Stimulated activated effector memory CD8-positive, alpha-beta T cell treated with anti-CD3 and anti-CD28 coated beads, Interleukin-12 subunit alpha, Interleukin-12 subunit beta, amount 100 ng/mL, for 72 hours (primary cell): Measurements from ENCODE around the gene MAP1LC3A.
A peak's percentile ranks its signal among the peaks of the same experiment; 100 is the strongest.

Experiments used
- ATAC-seq: fragments of 150-1000 bp; cut with Tn5 transposase; 2 replicates; pipeline ENCODE4 v1.10.0; 2021
- DNase-seq, 2 donors: peaks; one replicate each; pipeline ENCODE4 v3.0.0; 2021 to 2022; ENCODE audit warnings: low spot score in 2 of 2
- H3K27ac Mint-ChIP-seq: one replicate; pipeline ENCODE4 v1.8.0; 2022; ENCODE audit warnings: mild to moderate bottlenecking, mixed read lengths
- H3K36me3 Mint-ChIP-seq: one replicate; pipeline ENCODE4 v1.8.0; 2022; ENCODE audit warnings: mild to moderate bottlenecking, mixed read lengths
- H3K4me1 Mint-ChIP-seq: one replicate; pipeline ENCODE4 v1.8.0; 2022; ENCODE audit warnings: mixed read lengths
- H3K4me3 Mint-ChIP-seq: one replicate; pipeline ENCODE4 v1.8.0; 2022; ENCODE audit warnings: mild to moderate bottlenecking, mixed read lengths
- H3K9me3 Mint-ChIP-seq: one replicate; pipeline ENCODE4 v1.8.0; 2022; ENCODE audit warnings: mixed read lengths

The MAP1LC3A gene

DNA sequence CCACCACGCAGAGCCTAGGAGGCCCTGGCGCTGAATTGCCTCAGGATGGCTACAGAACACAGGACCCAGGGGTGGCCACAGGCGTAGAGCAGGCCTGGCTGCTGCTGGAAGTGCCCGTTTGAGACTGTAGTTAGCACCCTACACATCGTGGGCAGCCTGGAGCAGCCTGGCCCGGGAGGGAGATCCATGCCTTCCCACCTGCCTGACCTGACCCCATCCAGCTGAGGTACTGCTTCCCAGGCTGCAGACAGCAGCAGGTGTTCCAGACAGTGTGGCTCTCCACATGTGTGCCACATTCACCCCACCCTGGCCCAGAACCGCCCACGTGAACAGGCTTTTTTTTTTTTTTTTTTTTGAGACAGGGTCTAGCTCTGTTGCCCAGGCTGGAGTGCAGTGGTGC is 20.9 kb upstream of the MAP1LC3A start:
- no peak overlapping the region for H3K27ac Mint-ChIP-seq
- ATAC-seq = no peak

GRCh38 chr20:34538671-34539123 is 19.8 kb upstream of the MAP1LC3A start:
- Mint-ChIP-seq H3K36me3 (peaks cover 82% of the 10 kb centered on the region), H3K4me3 (no peak overlapping the region), H3K27ac (peak overlapping the region; percentile 78), H3K9me3 (no peaks in the 10 kb centered on the region), H3K4me1 (peaks cover 22% of the 10 kb centered on the region)
- ATAC-seq = peak; percentile 66
- peak; percentile 45 to 78 for DNase-seq

More for the DNA sequence above, 20.9 kb upstream of the MAP1LC3A start:
- Mint-ChIP-seq H3K9me3 (no peaks in the 10 kb centered on the region), H3K4me1 (peaks cover 22% of the 10 kb centered on the region), H3K4me3 (no peak overlapping the region), H3K36me3 (peaks cover 90% of the 10 kb centered on the region)
- DNase-seq = no peak

GRCh38 chr20:34539756-34540155 is 18.8 kb upstream of the MAP1LC3A start:
- ATAC-seq = no peak
- peaks cover 22% of the 10 kb centered on the region for H3K4me1 Mint-ChIP-seq
- H3K36me3 Mint-ChIP-seq = peaks cover 74% of the 10 kb centered on the region
- DNase-seq = no peak
- H3K27ac Mint-ChIP-seq = no peak overlapping the region
- H3K4me3 Mint-ChIP-seq = no peak overlapping the region
- H3K9me3 Mint-ChIP-seq = no peaks in the 10 kb centered on the region

- H3K4me3 Mint-ChIP-seq = peak overlapping the region; percentile 25
- H3K4me1 Mint-ChIP-seq = peaks cover 18% of the 10 kb centered on the region
- ATAC-seq (no peak), DNase-seq (no peak)
- peaks cover 65% of the 10 kb centered on the region for H3K36me3 Mint-ChIP-seq
- H3K9me3 Mint-ChIP-seq = no peaks in the 10 kb centered on the region
- H3K27ac Mint-ChIP-seq = peak overlapping the region; percentile 93
Measured at GRCh38 chr20:34540596-34541263, 17.8 kb upstream of the MAP1LC3A start.

DNA sequence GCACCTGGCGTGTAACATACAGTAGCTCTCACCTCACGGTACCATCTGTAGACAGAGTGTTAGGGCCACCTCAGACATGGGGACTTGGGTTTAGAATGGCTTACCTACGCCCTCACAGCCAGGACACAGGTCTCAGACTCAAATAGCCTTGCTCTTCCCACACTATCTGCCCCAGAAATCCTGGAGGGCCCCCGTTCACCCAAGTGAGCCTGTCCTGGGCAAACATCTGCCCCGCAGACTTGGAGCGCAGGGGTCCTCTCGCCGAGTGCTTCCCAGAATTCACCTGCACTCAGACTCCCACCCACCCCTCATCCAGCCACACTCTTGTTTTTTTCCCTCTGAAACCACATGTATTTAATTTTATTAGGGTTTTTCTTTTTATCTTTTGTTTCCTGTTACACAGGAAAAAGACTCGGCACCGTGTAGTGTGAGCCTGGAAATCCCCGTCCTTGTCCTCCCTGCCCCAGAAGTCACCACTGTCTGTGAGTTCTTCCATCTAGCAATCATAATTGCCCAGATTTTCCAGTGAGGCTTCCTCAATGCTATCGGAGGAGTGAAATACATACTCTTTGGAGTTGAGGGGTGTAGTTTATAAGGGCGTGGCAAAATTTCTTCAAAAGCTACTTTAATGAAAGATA is 17.1 kb upstream of the MAP1LC3A start:
- Mint-ChIP-seq H3K9me3 (no peaks in the 10 kb centered on the region), H3K4me1 (peaks cover 16% of the 10 kb centered on the region), H3K36me3 (peaks cover 58% of the 10 kb centered on the region), H3K4me3 (peak overlapping the region; percentile 25), H3K27ac (peak overlapping the region; percentile 93)
- DNase-seq (no peak), ATAC-seq (peak; percentile 61)

GRCh38 chr20:34541917-34542316 is 16.6 kb upstream of the MAP1LC3A start:
- peaks cover 53% of the 10 kb centered on the region for H3K36me3 Mint-ChIP-seq
- H3K4me3 Mint-ChIP-seq = no peak overlapping the region
- H3K9me3 Mint-ChIP-seq = no peaks in the 10 kb centered on the region
- peak overlapping the region; percentile 93 for H3K27ac Mint-ChIP-seq
- peaks cover 16% of the 10 kb centered on the region for H3K4me1 Mint-ChIP-seq
- ATAC-seq (no peak), DNase-seq (no peak)

GRCh38 chr20:34542439-34542838 is 16.1 kb upstream of the MAP1LC3A start:
- DNase-seq = no peak
- Mint-ChIP-seq H3K4me1 (peaks cover 16% of the 10 kb centered on the region), H3K9me3 (no peaks in the 10 kb centered on the region), H3K27ac (no peak overlapping the region), H3K4me3 (no peak overlapping the region), H3K36me3 (peaks cover 48% of the 10 kb centered on the region)
- ATAC-seq = no peak

DNA sequence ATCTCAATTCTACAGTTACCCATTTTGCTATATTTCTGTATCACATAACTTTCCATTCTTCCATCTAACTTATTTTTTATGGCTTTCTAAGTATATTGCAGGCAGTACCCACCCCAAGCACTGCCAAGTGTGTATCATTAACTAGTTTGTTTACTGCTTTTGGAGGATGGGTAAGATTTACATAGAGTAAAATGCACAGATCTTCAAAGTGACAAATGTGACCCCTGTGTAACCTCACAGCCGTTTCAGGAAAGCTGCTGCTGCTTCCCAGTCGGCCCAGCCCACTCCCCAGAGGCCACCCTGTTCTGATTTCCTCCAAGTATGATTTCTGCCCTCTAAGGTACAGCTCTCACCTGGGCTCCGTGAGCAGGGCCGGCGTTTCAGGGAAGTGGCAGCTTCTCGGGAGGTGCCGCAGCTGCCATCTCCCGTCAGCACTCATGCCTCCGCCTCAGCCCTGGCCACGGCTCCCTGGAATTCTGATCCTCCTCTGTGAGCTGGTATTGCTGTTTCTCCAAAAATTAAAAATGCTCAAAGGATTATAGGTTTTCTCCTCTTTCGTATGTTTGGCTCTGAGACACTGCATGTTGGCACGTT is 15.0 kb upstream of the MAP1LC3A start:
- Mint-ChIP-seq H3K4me3 (no peak overlapping the region), H3K4me1 (peaks cover 16% of the 10 kb centered on the region), H3K27ac (peak overlapping the region; percentile 43), H3K9me3 (no peaks in the 10 kb centered on the region), H3K36me3 (peaks cover 36% of the 10 kb centered on the region)
- no peak for DNase-seq
- no peak for ATAC-seq

GRCh38 chr20:34544109-34544796 is 14.3 kb upstream of the MAP1LC3A start:
- no peak for DNase-seq
- H3K27ac Mint-ChIP-seq = peak overlapping the region; percentile 43

DNA sequence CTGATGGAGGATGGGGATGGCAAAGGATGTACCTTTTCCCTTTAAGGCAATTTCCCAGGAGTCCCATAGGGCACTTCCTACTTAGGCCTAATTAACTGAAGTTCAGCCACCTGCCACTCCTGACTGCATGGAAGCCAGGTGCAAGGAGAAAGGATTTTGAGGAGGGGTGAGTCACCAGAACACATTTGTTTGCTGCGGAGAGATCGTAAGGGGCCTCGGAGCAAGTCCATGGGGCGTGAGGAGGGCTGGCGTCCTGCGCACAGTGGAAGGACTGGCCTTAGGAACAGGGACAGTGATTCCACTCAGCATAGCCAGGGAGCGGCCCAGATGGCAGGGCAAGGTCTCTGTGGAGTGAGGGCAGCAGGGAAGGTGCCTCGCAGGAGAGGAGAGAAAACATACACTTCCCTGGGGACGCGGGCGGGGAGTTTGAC is 11.8 kb upstream of the MAP1LC3A start:
- Mint-ChIP-seq H3K9me3 (no peaks in the 10 kb centered on the region), H3K36me3 (peaks cover 4% of the 10 kb centered on the region), H3K27ac (peak overlapping the region; percentile 40), H3K4me3 (no peak overlapping the region), H3K4me1 (peaks cover under 1% of the 10 kb centered on the region)
- DNase-seq = no peak
- no peak for ATAC-seq

More at GRCh38 chr20:34544109-34544796, 14.3 kb upstream of the MAP1LC3A start:
- Mint-ChIP-seq H3K36me3 (peaks cover 30% of the 10 kb centered on the region), H3K4me3 (no peak overlapping the region), H3K9me3 (no peaks in the 10 kb centered on the region), H3K4me1 (peaks cover 16% of the 10 kb centered on the region)
- peak; percentile 53 for ATAC-seq

- Mint-ChIP-seq H3K36me3 (no peaks in the 10 kb centered on the region), H3K9me3 (no peaks in the 10 kb centered on the region), H3K4me3 (no peak overlapping the region), H3K4me1 (no peaks in the 10 kb centered on the region), H3K27ac (peak overlapping the region; percentile 60)
- DNase-seq (no peak), ATAC-seq (no peak)
Measured at GRCh38 chr20:34547844-34548613, 10.5 kb upstream of the MAP1LC3A start.

DNA sequence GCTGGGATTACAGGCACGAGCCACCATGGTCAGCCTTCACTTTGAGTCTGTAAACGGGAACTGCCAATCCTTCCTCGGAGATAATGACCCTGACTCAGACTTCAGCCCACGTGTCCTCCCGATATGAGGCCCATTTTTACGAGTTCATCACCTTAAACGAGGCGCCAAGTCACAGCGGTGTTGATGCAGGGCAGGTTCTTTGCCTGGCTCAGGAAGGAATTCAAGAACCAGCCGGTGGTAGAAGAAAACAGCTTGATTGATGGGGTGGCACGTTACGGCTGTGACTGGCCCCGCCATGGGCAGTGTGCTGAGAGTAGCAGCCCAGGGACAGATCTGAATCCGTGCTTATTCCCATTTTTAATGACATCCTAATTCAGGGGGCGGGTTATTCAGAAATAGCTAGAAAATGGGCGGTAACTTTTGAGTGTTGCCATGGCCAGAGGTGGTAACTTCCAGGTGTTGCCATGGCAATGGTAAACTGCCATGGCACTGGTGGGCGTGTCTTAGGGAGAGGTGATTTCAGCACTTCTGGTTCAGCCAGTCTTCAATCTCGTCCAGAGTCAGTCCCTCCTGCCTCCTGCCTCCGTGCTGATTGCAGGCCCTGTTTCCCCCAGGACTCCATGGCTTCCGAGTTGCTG is 9.1 kb upstream of the MAP1LC3A start:
- H3K27ac Mint-ChIP-seq = no peak overlapping the region
- H3K36me3 Mint-ChIP-seq = no peaks in the 10 kb centered on the region
- ATAC-seq (no peak), DNase-seq (no peak)
- no peak overlapping the region for H3K4me3 Mint-ChIP-seq
- no peaks in the 10 kb centered on the region for H3K4me1 Mint-ChIP-seq
- no peaks in the 10 kb centered on the region for H3K9me3 Mint-ChIP-seq

GRCh38 chr20:34549929-34550305 is 8.6 kb upstream of the MAP1LC3A start:
- Mint-ChIP-seq H3K9me3 (no peaks in the 10 kb centered on the region), H3K4me3 (no peak overlapping the region), H3K27ac (no peak overlapping the region), H3K36me3 (no peaks in the 10 kb centered on the region), H3K4me1 (no peaks in the 10 kb centered on the region)
- ATAC-seq (no peak), DNase-seq (no peak)

GRCh38 chr20:34552569-34552968 is 5.9 kb upstream of the MAP1LC3A start:
- no peak overlapping the region for H3K27ac Mint-ChIP-seq
- DNase-seq (no peak), ATAC-seq (no peak)
- no peaks in the 10 kb centered on the region for H3K9me3 Mint-ChIP-seq
- H3K36me3 Mint-ChIP-seq = no peaks in the 10 kb centered on the region
- no peak overlapping the region for H3K4me3 Mint-ChIP-seq
- H3K4me1 Mint-ChIP-seq = no peaks in the 10 kb centered on the region
